ENCODE results near the gene ALK.

Gene ALK

GRCh38 chr2:29613067-29613466 is 308.3 kb downstream of the ALK start:
- TF ChIP-seq CTCF (IDR thresholded peaks at IDR 0.05; ENCODE audit: extremely low read depth, missing control alignments): no peak
- DNase-seq (ENCODE audit: low spot score): no peak

- no peak for DNase-seq (ENCODE audit: low spot score)
- TF ChIP-seq CTCF (IDR thresholded peaks at IDR 0.05; ENCODE audit: extremely low read depth, missing control alignments): no peak
These were observed 308.8 kb downstream of the ALK start for GRCh38 chr2:29612568-29612967.

- DNase-seq (ENCODE audit: low spot score): no peak
- no peak for TF ChIP-seq CTCF (IDR thresholded peaks at IDR 0.05; ENCODE audit: extremely low read depth, missing control alignments)
These were observed 309.5 kb downstream of the ALK start for GRCh38 chr2:29611850-29612249.

- TF ChIP-seq CTCF (IDR thresholded peaks at IDR 0.05; ENCODE audit: extremely low read depth, missing control alignments): no peak
These were observed 310.1 kb downstream of the ALK start for GRCh38 chr2:29611261-29611660.

GRCh38 chr2:29610569-29610968 is 310.8 kb downstream of the ALK start:
- no peak for TF ChIP-seq CTCF (IDR thresholded peaks at IDR 0.05; ENCODE audit: extremely low read depth, missing control alignments)
- no peak for DNase-seq (ENCODE audit: low spot score)

More at GRCh38 chr2:29611261-29611660, 310.1 kb downstream of the ALK start:
- DNase-seq (ENCODE audit: low spot score): no peak

GRCh38 chr2:29607038-29607420 is 314.4 kb downstream of the ALK start:
- no peak for DNase-seq (ENCODE audit: low spot score)
- no peak for TF ChIP-seq CTCF (IDR thresholded peaks at IDR 0.05; ENCODE audit: extremely low read depth, missing control alignments)

- no peak for DNase-seq (ENCODE audit: low spot score)
- no peak for TF ChIP-seq CTCF (IDR thresholded peaks at IDR 0.05; ENCODE audit: extremely low read depth, missing control alignments)
These were observed 315.0 kb downstream of the ALK start for GRCh38 chr2:29606104-29607037.

All from GM20000 (cell line).